Neural progenitor cell (in vitro differentiated cells): ENCODE data around the gene RBM26.

Source experiments
- CTCF ChIP-seq: fragments of 200-600 bp; sonication (generic); IDR thresholded peaks from 2 replicates; pipeline ENCODE4 v1.5.1; 2017; ENCODE audit warnings: antibody characterized with exemption, mild to moderate bottlenecking
- EZH2 ChIP-seq: fragments of 200-600 bp; sonication (generic); IDR thresholded peaks from 2 replicates; pipeline ENCODE4 v1.6.1; 2017; ENCODE audit warnings: antibody characterized with exemption, mild to moderate bottlenecking, moderate library complexity
- EZH2phosphoT487 ChIP-seq: fragments of 200-600 bp; sonication (generic); IDR thresholded peaks from 2 replicates; pipeline ENCODE4 v1.6.1; 2017; ENCODE audit warnings: antibody characterized with exemption

- TF ChIP-seq CTCF: no peak
- no peak for TF ChIP-seq EZH2
- TF ChIP-seq EZH2phosphoT487: no peak
Observed at GRCh38 chr13:79392882-79393563, 13.0 kb downstream of the RBM26 start.
